Omental fat pad (tissue), 4 donors: ENCODE results near the gene CELF4. TPM values are rescaled to one million over a fixed set of nuclear protein-coding genes. Genes with fewer than 3 reads are reported as not detected.

ENCODE experiments used
- ATAC-seq: fragments of 150-250 bp; one replicate; pipeline ENCODE4 v1.9.1; 2016; ENCODE audit warnings: mild to moderate bottlenecking, moderate library complexity; ENCODE audit not compliant: low FRiP score
- DNase-seq: peaks from one replicate; pipeline ENCODE4 v3.0.0-alpha.2; 2019; ENCODE audit warnings: low spot score
- total RNA-seq, 4 donors: library from RNA; depleted of rRNA; stranded (reverse); fragments of >200 nt; gene quantifications; one replicate each; pipeline ENCODE4 v1.1.0, GENCODE V29; 2016
- TF ChIP-seq, protein P1 (sequence below), 3 donors: fragments of 450-650 bp; IDR thresholded peaks; one replicate each; pipeline ENCODE4 v1.5.1; 2016 to 2017; ENCODE audit warnings: antibody characterized with exemption in 3 of 3, mild to moderate bottlenecking in 3 of 3, moderate library complexity in 2 of 3

The CELF4 gene
- total RNA-seq, 4 donors from 2014 or later, result 0.37 to 0.47 TPM; not detected in 2

DNA sequence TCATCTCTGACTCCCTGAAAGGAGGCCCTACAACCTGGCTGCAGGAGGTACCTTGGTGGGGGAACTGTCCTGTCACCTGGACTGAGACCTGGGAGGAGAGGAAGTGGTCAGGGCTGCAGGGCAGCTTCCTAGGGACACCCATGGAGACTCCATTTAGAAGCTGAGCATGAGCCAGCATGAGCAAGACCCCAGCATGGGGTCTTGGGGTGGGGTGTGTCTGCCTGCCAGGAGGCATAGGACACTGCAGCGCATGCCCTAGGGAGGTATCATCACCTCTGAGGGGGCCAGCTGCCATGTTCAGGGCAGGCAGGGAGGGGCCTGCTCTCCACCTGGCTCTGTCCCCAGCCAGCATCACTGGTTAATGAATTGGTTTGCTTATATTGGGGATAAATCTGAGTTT lies 249.7 kb downstream of the CELF4 start:
- TF ChIP-seq, protein P1, sequence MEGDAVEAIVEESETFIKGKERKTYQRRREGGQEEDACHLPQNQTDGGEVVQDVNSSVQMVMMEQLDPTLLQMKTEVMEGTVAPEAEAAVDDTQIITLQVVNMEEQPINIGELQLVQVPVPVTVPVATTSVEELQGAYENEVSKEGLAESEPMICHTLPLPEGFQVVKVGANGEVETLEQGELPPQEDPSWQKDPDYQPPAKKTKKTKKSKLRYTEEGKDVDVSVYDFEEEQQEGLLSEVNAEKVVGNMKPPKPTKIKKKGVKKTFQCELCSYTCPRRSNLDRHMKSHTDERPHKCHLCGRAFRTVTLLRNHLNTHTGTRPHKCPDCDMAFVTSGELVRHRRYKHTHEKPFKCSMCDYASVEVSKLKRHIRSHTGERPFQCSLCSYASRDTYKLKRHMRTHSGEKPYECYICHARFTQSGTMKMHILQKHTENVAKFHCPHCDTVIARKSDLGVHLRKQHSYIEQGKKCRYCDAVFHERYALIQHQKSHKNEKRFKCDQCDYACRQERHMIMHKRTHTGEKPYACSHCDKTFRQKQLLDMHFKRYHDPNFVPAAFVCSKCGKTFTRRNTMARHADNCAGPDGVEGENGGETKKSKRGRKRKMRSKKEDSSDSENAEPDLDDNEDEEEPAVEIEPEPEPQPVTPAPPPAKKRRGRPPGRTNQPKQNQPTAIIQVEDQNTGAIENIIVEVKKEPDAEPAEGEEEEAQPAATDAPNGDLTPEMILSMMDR (IDR thresholded peaks at IDR 0.05), result no peak
- ATAC-seq, result no peak
- DNase-seq, result no peak

DNA sequence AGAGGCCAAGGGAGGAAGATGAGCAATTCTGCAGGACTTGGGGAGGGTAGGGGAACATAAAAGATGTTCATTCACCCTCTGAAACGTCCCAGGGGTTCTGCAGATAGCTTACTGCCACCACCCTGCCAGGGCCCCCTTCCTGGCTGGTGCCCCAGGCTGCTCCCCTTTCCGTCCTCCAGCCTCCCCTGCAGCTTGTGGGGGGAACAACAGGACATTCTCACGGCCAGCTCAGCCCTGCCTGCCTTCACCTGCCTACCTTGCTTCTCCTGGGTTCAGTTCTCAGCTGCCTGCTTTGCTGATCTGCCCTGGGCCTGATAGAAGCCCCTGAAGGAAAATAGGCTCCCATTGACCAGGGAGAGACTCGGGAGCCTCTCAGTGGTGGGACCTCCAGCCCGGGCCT lies 251.1 kb downstream of the CELF4 start:
- TF ChIP-seq, protein P1 (IDR thresholded peaks at IDR 0.05), result no peak
- DNase-seq, result no peak
- no peak for ATAC-seq

DNA sequence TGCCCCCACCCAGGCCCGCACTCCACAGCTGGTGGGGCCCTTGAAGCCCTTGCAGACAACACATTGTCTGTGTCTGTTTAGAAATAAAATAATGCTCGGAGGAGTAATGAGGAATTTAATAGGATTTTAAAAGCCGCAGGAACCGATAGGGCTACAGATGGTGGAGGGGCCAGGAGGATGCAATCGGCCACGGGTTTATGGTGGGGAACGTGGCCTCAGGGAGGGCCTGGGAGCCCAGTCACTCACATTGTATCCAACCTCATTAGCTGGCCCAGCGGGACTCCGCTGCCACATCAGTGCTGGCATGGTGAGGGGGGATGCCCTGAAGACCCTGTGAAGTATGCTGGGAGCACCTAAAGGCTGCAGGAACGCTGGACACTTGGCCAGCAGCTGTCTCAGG lies 252.0 kb downstream of the CELF4 start:
- ATAC-seq (no peak), DNase-seq (no peak)
- TF ChIP-seq, protein P1 (IDR thresholded peaks at IDR 0.05), result no peak

DNA sequence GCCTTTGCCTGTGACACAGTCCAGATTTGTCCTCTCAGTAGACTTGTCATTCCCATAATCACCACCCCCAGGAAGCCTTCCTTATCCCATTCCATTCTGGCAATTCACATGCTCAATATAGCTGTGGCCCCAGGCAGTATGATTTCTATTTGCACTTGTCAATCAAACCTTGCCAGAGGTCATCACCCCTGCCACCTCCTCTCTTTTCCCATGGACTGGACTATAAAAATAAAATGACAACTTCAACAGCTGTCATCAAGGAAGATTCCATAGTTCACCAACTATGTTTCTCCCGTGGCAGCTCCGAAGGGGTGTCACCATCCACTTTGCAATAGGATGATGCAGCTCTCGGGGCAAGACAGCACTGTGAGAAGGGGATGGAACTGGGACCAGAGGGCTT lies 255.7 kb downstream of the CELF4 start:
- no peak for DNase-seq
- TF ChIP-seq, protein P1 (IDR thresholded peaks at IDR 0.05), result no peak
- ATAC-seq, result no peak

DNA sequence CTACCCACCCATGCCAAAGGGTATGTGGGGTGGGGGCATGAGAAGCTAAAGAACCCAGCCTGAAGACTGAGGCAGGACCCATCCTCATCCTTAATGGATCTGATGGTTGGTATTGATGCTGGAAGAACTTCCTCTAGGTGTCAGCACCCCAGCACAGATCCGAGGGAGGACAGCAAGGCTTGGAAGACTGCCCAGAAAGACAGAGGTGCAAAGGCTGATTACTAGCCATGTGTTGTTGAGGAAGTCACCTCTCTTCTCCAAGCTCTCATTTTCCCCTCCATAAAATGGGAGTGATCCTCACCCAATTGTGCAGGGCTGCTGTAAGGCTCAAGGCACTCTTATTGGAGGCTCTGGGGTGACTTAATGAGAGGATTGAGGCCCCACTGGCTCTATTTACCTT lies 256.5 kb downstream of the CELF4 start:
- TF ChIP-seq, protein P1 (IDR thresholded peaks at IDR 0.05), result no peak
- DNase-seq (no peak), ATAC-seq (no peak)

DNA sequence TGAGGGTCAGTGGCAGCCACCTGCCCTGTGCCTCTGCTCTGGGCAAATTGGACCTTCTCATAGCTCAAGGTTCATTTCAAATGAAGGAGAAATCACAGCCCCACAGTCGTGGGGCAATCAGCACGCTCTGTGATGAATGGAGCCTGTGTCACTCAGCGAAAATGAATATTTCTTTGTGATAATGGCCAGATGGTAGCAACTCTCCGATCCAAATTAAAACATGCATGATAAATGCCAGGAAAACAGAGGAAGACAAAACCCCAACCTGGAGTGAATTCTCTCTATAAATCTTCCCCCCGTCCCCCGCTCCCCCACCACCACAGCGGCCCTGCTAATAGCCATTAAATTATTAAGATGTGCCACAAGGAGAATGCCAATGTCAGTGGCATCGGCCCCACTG lies 258.4 kb downstream of the CELF4 start:
- TF ChIP-seq, protein P1 (IDR thresholded peaks at IDR 0.05), result no peak
- DNase-seq, result no peak
- ATAC-seq, result no peak

DNA sequence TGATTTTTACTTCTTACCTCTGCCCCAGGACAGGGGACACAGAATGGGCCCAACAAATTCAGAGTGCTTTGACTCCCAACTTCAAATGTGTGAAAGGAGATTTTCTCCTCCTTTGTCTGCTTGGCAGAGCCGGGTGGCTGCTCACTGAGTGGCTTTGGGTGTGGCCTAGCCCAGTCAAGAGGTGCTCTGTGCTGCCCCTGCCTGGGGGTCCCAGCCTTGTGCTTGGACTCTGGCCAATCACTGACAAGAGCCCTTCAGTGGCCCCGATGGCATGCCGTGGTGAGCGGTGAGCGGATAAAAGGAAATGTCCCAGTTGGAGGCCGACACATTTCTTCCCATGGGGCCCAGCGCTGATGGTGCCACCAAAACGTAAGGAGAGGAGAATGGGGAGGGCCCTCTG lies 259.2 kb downstream of the CELF4 start:
- TF ChIP-seq, protein P1 (IDR thresholded peaks at IDR 0.05), result no peak
- no peak for DNase-seq
- no peak for ATAC-seq
